HG03159 (cell line): ENCODE data around the gene IFITM2.
"Not testable (repeated sequence)": the region's sequence is repeated elsewhere in the genome, so short reads cannot be mapped to it uniquely, and the experiment has no call there.

ENCODE experiments used
- ATAC-seq: cut with Tn5 transposase; IDR thresholded peaks from one replicate; pipeline ENCODE4 v1.9.1; 2021; ENCODE audit warnings: mild to moderate bottlenecking, moderate library complexity; ENCODE audit not compliant: unreplicated experiment

IFITM2 gene

DNA sequence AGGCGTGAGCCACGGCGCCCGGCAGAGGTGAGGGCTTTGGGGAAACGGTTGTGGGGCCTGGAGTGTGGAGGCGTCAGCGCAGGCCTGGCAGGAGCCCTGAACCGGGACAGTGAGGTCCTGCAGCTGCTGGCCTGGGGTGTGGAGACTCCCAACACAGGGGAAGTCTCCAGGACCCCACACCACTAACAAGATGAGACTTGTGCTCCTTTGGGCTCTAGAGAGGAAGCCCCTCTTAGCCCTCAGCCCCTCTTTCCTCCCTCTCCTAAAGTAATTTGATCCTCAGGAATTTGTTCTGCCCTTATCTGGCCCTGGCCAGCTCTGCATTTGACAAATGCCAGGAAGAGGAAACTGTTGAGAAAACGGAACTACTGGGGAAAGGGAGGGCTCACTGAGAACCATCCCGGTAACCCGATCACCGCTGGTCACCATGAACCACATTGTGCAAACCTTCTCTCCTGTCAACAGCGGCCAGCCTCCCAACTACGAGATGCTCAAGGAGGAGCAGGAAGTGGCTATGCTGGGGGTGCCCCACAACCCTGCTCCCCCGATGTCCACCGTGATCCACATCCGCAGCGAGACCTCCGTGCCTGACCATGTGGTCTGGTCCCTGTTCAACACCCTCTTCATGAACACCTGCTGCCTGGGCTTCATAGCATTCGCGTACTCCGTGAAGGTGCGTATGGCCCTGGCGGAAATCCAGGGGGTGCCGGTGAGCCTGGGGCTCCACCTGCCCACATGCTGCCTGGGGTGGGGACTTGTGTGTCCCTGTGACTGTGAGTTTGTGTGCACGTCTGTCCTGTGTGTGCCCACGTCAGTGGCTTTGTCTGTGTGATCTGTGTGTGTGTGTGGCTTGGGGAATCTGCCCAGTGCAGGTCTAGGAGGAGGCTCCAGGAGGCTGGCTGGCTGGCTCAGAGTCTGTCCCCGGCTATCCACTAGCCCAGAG is at the start of gene IFITM2:
IFITM2 (plus strand) TSS at position 51 of the 943 bp plus-strand sequence; CDS start at position 428, 377 bp downstream.
- not testable (repeated sequence) for ATAC-seq

DNA sequence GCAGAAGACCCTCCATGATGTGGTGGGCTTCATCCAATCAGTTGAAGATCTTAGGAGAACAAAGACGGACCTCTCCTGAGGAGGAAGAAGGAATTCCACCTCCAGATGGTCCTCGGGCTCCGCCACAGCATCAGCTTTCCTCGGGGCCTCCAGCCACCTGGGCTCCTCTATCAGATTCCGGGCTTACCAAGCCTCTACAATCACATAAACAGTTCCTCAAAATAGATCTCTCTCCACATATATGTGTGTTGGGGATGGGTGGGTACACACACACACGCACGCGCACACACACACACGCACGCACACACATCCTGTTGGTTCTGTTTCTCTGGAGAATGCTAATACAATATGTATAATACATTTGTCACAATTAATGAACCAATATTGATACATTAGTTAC is 48.2 kb upstream of the IFITM2 start:
- ATAC-seq, result no peak

- no peak for ATAC-seq
These were observed 46.0 kb upstream of the IFITM2 start for GRCh38 chr11:261624-262023.

GRCh38 chr11:266676-267439 is 40.8 kb upstream of the IFITM2 start:
- no peak for ATAC-seq

DNA sequence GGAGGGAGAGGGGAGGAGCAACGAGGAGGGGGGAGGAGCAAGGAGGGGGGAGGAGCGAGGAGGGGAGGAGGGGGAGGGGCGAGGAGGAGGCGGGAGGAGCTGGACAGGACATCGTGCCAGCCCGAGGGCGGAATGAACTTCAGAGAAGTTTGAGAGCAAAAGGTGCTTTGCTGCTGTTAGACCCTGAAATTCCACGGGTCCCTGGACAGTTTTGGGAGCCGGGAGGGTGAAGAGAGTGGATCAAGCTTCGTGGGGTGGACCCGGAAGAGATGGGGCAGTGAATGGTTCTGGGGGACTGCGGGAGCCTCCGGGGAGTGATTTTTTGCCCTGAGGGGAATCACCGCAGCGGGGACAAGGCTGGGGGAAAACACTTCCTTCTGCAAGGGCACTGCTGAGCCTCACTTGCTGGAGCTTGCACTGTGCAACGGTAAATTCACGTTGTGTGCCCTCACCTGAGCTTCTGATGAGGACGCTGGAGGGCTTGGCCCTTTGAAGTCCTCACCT is 40.1 kb upstream of the IFITM2 start:
- ATAC-seq, result no peak

DNA sequence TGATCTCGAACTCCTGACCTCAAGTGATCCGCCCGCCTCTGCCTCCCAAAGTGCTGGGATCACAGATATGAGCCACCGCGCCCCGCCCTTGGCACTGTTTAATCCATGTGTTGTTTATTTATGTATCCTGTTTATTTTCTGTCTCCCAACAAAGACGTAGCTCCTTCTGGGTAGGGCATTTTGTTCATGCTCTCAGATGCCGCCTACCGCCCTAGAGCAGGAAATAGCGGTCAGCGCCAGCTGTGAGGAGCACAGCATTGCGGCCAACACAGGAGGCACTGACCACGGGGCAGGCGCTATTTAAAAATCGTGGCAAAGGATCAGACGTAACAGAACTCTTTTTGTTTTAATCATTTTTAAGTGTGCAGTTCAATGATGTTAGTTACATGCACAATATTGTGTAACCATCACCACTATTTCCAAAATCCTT is 38.9 kb upstream of the IFITM2 start:
- ATAC-seq, result peak; percentile 41

- ATAC-seq, result peak; percentile 66
These were observed 38.3 kb upstream of the IFITM2 start for GRCh38 chr11:269146-269890.

GRCh38 chr11:270451-271318 is 36.9 kb upstream of the IFITM2 start:
- no peak for ATAC-seq

DNA sequence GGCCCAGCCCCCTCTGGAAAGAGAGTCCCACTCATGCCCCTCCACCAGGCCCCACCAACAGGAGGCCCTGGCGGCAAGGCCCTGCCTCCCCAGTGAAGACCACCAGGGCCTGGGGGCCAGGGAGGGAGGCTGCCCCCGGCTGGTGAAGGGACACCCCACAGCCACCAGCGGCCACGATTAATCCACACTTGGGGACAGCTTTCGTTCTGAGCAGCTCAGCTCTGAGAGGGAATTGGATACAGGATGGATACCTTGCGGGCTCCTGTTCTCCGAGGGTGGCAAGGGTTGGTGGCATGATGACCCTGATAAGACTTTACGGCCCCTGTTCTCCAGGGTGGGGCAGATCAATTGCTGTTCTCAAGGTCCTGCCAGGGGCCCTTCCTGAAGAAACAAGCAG is 36.3 kb upstream of the IFITM2 start:
- no peak for ATAC-seq

- no peak for ATAC-seq
These were observed 35.3 kb upstream of the IFITM2 start for GRCh38 chr11:272195-272930.

DNA sequence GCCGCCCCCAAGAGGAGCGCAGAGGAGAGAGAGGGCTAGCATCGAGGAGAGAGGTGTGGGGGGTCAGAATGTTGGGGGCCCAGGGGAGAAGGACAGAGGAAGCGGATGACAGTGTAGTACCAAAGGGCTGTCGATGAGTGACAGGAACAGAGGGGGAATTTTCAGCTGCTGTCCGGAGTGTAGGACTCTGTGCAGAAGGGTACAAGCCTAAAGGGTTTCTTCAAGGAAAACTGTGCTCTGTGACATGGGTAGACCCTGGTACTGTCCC is 34.8 kb upstream of the IFITM2 start:
- no peak for ATAC-seq

GRCh38 chr11:276219-276618 is 31.4 kb upstream of the IFITM2 start:
- no peak for ATAC-seq

DNA sequence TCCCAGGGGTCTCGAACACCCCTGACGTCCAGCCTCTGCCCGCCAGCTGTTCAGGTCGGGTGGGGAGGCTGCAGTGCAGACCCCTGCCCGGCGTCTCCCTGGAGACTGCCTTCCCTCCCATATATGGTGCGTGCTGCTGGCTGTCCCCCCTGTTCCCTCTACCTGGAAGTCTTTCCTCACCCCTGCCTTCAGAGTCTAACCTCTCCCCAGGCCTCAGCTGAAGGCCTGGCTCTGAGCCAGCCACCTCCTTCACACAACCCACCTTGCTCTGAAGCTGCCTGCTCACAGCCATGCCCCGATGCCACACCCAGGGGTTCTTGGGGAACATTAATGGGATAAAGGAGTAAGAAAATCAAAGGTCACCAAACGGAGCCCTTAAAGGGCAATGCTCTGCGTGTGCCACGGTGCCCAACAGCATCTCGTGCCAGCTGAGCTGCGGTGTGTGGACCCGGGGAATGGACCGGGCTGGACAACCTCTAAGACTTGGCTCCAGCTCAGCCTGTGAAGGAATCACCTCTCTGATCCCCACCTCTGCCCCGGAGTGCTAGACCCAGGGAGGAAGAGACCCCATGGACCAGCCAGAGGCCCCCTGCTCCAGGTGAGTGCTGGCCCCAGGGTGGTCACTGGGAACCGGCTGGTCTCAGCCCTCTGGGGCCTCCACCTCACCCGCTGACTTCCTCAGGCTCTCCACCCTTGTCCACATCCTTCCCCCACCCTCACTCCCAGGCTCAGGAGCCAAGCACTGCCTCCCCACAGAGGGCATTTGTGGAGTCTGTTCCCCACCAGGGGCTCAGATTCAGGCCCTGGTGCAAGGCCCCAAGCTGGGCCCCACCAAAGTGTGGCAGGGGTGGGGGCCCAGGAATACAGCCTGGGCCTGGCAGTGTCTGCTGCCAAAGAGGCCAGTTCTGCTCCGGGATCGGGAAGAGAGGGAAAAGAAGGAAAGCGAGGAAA is 29.3 kb upstream of the IFITM2 start, which contains the start of gene NLRP6:
NLRP6 (plus strand) TSS at position 407 of the 951 bp plus-strand sequence; CDS start at position 570, 163 bp downstream.
- no peak for ATAC-seq

DNA sequence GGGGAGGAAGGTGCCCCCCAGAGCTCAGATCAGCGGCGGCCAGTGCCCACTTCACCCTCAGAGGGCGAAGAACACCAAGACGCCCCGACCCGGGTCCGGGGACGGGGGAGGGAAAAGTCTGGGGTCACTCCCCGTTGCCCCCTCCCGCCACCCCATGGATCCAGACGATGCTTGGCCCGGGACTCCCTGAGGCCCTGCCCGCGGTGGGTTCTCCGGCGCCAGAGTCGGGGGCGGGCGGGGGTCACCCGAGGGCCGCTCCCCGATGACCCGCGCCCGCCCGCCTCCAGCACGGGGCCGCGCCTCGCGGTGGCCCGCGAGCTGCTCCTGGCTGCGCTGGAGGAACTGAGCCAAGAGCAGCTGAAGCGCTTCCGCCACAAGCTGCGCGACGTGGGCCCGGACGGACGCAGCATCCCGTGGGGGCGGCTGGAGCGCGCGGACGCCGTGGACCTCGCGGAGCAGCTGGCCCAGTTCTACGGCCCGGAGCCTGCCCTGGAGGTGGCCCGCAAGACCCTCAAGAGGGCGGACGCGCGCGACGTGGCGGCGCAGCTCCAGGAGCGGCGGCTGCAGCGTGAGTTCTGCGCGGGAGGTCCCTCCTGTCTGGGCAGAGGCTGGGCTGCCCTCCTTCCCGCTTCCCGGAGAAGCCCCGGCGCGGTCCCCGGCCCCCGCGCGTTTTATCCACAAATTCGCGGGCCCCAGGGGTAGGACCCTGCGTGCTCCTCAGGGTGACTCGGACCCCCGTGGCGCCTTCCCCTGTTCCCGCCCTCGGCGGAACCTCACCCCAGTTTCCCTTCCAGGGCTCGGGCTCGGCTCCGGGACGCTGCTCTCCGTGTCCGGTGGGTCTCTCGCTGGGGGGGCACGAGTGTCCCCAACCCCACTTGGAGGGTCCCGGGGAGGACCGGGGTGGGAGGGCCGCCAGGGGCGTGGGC is 28.3 kb upstream of the IFITM2 start:
- no peak for ATAC-seq

DNA sequence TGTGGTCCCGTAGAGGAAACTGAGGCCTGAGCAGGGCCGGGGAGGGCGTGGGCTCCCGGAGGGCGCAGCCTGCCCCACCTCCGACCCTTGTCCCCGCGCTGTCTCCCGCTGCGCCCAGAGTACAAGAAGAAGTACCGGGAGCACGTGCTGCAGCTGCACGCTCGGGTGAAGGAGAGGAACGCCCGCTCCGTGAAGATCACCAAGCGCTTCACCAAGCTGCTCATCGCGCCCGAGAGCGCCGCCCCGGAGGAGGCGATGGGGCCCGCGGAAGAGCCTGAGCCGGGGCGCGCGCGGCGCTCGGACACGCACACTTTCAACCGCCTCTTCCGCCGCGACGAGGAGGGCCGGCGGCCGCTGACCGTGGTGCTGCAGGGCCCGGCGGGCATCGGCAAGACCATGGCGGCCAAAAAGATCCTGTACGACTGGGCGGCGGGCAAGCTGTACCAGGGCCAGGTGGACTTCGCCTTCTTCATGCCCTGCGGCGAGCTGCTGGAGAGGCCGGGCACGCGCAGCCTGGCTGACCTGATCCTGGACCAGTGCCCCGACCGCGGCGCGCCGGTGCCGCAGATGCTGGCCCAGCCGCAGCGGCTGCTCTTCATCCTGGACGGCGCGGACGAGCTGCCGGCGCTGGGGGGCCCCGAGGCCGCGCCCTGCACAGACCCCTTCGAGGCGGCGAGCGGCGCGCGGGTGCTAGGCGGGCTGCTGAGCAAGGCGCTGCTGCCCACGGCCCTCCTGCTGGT is 27.5 kb upstream of the IFITM2 start:
- no peak for ATAC-seq

- no peak for ATAC-seq
These were observed 26.7 kb upstream of the IFITM2 start for GRCh38 chr11:280706-281485.
